Mucosa of rectum (tissue), 2 donors: ENCODE measurements around the gene DNAH2.

Source experiments
- H3K27ac ChIP-seq, 2 donors: one replicate each; pipeline ENCODE4 v1.7.0; 2013; ENCODE audit warnings: inconsistent platforms in 2 of 2, low read depth in 2 of 2, low read length in 2 of 2
- H3K27me3 ChIP-seq, 2 donors: one replicate each; pipeline ENCODE4 v1.7.0; 2013; ENCODE audit warnings: low read length in 2 of 2; ENCODE audit not compliant: control insufficient read depth in 2 of 2, insufficient read depth in 2 of 2
- H3K36me3 ChIP-seq, 2 donors: one replicate each; pipeline ENCODE4 v1.7.0; 2013; ENCODE audit warnings: low read length in 2 of 2; ENCODE audit not compliant: control insufficient read depth in 2 of 2, insufficient read depth in 2 of 2
- H3K4me1 ChIP-seq, 2 donors: one replicate each; pipeline ENCODE4 v1.7.0; 2013; ENCODE audit warnings: low read length in 2 of 2, mild to moderate bottlenecking in 1 of 2; ENCODE audit not compliant: control insufficient read depth in 2 of 2, insufficient read depth in 2 of 2
- H3K4me3 ChIP-seq, 2 donors: one replicate each; pipeline ENCODE4 v1.7.0; 2013; ENCODE audit warnings: low read length in 2 of 2
- H3K9ac ChIP-seq, 2 donors: one replicate each; pipeline ENCODE4 v1.7.0; 2013; ENCODE audit warnings: low read length in 2 of 2, low read depth in 1 of 2, mild to moderate bottlenecking in 1 of 2
- H3K9me3 ChIP-seq, 2 donors: one replicate each; pipeline ENCODE4 v1.7.0; 2013; ENCODE audit warnings: low read length in 2 of 2; ENCODE audit not compliant: control insufficient read depth in 2 of 2
- donor health status: healthy.
- donor health status: Normal muscosa, but diverticular disease.

Gene DNAH2

GRCh38 chr17:7843536-7844291, 126.2 kb downstream of the DNAH2 start:
- H3K4me1 ChIP-seq: peaks cover 43 to 51% of the 10 kb centered on the region in 2 donors
- peak overlapping the region; percentile 93 to 98 for H3K9ac ChIP-seq
- H3K36me3 ChIP-seq: peaks cover 20 to 22% of the 10 kb centered on the region in 2 donors
- no peaks in the 10 kb centered on the region for H3K27me3 ChIP-seq
- no peaks in the 10 kb centered on the region for H3K9me3 ChIP-seq
- H3K27ac ChIP-seq: peak overlapping the region; percentile 99 to 100
- H3K4me3 ChIP-seq: peak overlapping the region; percentile 84 to 95

- Histone ChIP-seq H3K4me1 (peaks cover 35 to 43% of the 10 kb centered on the region in 2 donors), H3K9ac (peak overlapping the region; percentile 93 to 96), H3K36me3 (peaks cover 25 to 28% of the 10 kb centered on the region in 2 donors), H3K9me3 (no peaks in the 10 kb centered on the region), H3K4me3 (peak overlapping the region; percentile 84 to 95), H3K27ac (peak overlapping the region; percentile 99 to 100), H3K27me3 (no peaks in the 10 kb centered on the region)
Measured at GRCh38 chr17:7844292-7845154, 127.0 kb downstream of the DNAH2 start.

GRCh38 chr17:7845359-7846062, 128.0 kb downstream of the DNAH2 start:
- no peaks in the 10 kb centered on the region for H3K27me3 ChIP-seq
- H3K27ac ChIP-seq: peak overlapping the region; percentile 99 to 100
- H3K4me1 ChIP-seq: peaks cover 25 to 35% of the 10 kb centered on the region in 2 donors
- peak overlapping the region; percentile 84 to 95 for H3K4me3 ChIP-seq
- H3K9me3 ChIP-seq: no peaks in the 10 kb centered on the region
- peak overlapping the region; percentile 93 to 96 for H3K9ac ChIP-seq
- H3K36me3 ChIP-seq: peaks cover 35% of the 10 kb centered on the region in 2 donors

GRCh38 chr17:7846063-7846735, 128.7 kb downstream of the DNAH2 start:
- Histone ChIP-seq H3K9ac (no peak overlapping the region), H3K27ac (no peak overlapping the region), H3K4me1 (peaks cover 19 to 31% of the 10 kb centered on the region in 2 donors), H3K9me3 (no peaks in the 10 kb centered on the region), H3K4me3 (no peak overlapping the region), H3K36me3 (peaks cover 40 to 41% of the 10 kb centered on the region in 2 donors), H3K27me3 (no peaks in the 10 kb centered on the region)

- Histone ChIP-seq H3K4me1 (peaks cover 23 to 33% of the 10 kb centered on the region in 2 donors), H3K4me3 (no peak overlapping the region), H3K36me3 (peaks cover 43 to 45% of the 10 kb centered on the region in 2 donors), H3K9ac (no peak overlapping the region), H3K27ac (no peak overlapping the region), H3K27me3 (no peaks in the 10 kb centered on the region), H3K9me3 (no peaks in the 10 kb centered on the region)
Measured at GRCh38 chr17:7846765-7847661, 129.5 kb downstream of the DNAH2 start.

GRCh38 chr17:7848131-7848579, 130.6 kb downstream of the DNAH2 start:
- no peaks in the 10 kb centered on the region for H3K27me3 ChIP-seq
- H3K4me3 ChIP-seq: no peak overlapping the region
- H3K9me3 ChIP-seq: no peaks in the 10 kb centered on the region
- H3K36me3 ChIP-seq: peaks cover 53 to 56% of the 10 kb centered on the region in 2 donors
- peaks cover 20 to 24% of the 10 kb centered on the region in 2 donors for H3K4me1 ChIP-seq
- no peak overlapping the region for H3K9ac ChIP-seq
- H3K27ac ChIP-seq: no peak overlapping the region

GRCh38 chr17:7848739-7849129, 131.2 kb downstream of the DNAH2 start:
- Histone ChIP-seq H3K4me1 (peaks cover 18 to 23% of the 10 kb centered on the region in 2 donors), H3K36me3 (peaks cover 54 to 57% of the 10 kb centered on the region in 2 donors), H3K4me3 (no peak overlapping the region), H3K27me3 (no peaks in the 10 kb centered on the region), H3K9me3 (no peaks in the 10 kb centered on the region), H3K9ac (no peak overlapping the region), H3K27ac (no peak overlapping the region)

- Histone ChIP-seq H3K27ac (no peak overlapping the region), H3K4me3 (no peak overlapping the region), H3K36me3 (peaks cover 54 to 57% of the 10 kb centered on the region in 2 donors)
Measured at GRCh38 chr17:7849130-7849750, 131.7 kb downstream of the DNAH2 start.

More at GRCh38 chr17:7849130-7849750, 131.7 kb downstream of the DNAH2 start:
- Histone ChIP-seq H3K27me3 (no peaks in the 10 kb centered on the region), H3K9ac (no peak overlapping the region), H3K4me1 (peaks cover 18 to 21% of the 10 kb centered on the region in 2 donors), H3K9me3 (no peaks in the 10 kb centered on the region)
